ENCODE data around the gene ITFG2. TPM values are rescaled to one million over a fixed set of nuclear protein-coding genes. Genes with fewer than 3 reads are reported as not detected.

Gene ITFG2
- total RNA-seq, 1 experiment from 2014 or later: 41.6 TPM

DNA sequence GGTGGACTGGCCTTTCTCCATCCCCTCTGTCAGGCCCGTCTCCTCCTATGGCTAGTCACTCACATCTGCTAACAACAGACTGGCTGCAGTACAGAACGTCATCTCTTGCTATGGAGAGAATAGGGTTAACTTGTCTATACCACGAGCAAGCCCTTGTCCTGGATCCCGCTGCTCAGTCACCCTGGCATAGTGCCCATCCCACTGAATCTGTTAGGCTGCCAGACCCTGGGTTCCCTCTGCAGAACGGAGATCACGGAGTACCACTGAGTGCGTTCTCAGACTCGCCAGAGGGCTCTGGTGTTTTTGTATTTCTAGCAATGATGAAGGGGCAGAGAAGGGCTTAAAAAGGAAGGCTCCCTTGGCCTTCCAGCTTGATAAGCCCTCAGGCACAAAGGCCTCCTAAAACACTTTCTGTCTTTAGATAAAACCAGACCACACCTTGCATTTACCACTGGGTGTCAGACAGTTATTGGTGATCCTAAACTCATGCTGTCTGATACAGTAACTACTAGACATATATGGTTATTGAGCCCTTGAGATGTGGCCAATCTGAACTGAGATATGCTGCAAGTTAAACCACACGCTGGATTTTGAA, 28.7 kb downstream of the ITFG2 start:
- H3K14ac ChIP-seq (ENCODE audit: insufficient read depth, low read length): no peak overlapping the region
- H3K23ac ChIP-seq (ENCODE audit: insufficient read length, low read depth, low read length): no peak overlapping the region
- no peak overlapping the region for H3T11ph ChIP-seq (ENCODE audit: low read length)
- H3K4me1 Mint-ChIP-seq: peaks cover 10 to 11% of the 10 kb centered on the region in 2 experiments
- H3K27ac Mint-ChIP-seq: no peak overlapping the region
- no peak overlapping the region for H2BK5ac ChIP-seq (ENCODE audit: insufficient read length, low read length)
- H4K8ac ChIP-seq (replicated peaks; ENCODE audit: insufficient read length, low read depth, low read length): no peak overlapping the region
- no peak overlapping the region for H2AK5ac ChIP-seq (ENCODE audit: insufficient read length, low read length)
- H3K27me3 Mint-ChIP-seq (ENCODE audit: low read depth): no peaks in the 10 kb centered on the region
- H4K20me1 ChIP-seq (ENCODE audit: control insufficient read depth, insufficient read depth, insufficient read length): no peaks in the 10 kb centered on the region
- TF ChIP-seq, protein P1, sequence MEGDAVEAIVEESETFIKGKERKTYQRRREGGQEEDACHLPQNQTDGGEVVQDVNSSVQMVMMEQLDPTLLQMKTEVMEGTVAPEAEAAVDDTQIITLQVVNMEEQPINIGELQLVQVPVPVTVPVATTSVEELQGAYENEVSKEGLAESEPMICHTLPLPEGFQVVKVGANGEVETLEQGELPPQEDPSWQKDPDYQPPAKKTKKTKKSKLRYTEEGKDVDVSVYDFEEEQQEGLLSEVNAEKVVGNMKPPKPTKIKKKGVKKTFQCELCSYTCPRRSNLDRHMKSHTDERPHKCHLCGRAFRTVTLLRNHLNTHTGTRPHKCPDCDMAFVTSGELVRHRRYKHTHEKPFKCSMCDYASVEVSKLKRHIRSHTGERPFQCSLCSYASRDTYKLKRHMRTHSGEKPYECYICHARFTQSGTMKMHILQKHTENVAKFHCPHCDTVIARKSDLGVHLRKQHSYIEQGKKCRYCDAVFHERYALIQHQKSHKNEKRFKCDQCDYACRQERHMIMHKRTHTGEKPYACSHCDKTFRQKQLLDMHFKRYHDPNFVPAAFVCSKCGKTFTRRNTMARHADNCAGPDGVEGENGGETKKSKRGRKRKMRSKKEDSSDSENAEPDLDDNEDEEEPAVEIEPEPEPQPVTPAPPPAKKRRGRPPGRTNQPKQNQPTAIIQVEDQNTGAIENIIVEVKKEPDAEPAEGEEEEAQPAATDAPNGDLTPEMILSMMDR (conservative IDR thresholded peaks at IDR 0.05): no peak
- H3K27me3 ChIP-seq (ENCODE audit: insufficient read depth, low read length): no peaks in the 10 kb centered on the region
- no peak overlapping the region for H2BK120ac ChIP-seq (ENCODE audit: low read depth, low read length, poor library complexity, severe bottlenecking)
- no peak overlapping the region for H3K27ac ChIP-seq (ENCODE audit: insufficient read length, low read depth, low read length)
- no peak overlapping the region for H3K9ac ChIP-seq (ENCODE audit: extremely low read depth, insufficient read length, low read length)
- H3K4ac ChIP-seq (ENCODE audit: low read depth, low read length): no peak overlapping the region
- DNase-seq: no peak
- no peak overlapping the region for H3K18ac ChIP-seq (ENCODE audit: insufficient read length, low read depth, low read length)
- H3K4me3 Mint-ChIP-seq: no peak overlapping the region
- no peaks in the 10 kb centered on the region for H3K23me2 ChIP-seq (ENCODE audit: insufficient read length, low read depth, low read length, poor library complexity, severe bottlenecking)
- no peak overlapping the region for H3K56ac ChIP-seq (ENCODE audit: insufficient read length, low read depth, low read length)
- no peaks in the 10 kb centered on the region for H3K79me2 ChIP-seq (ENCODE audit: insufficient read depth, low read length)
- no peak overlapping the region for H2BK15ac ChIP-seq (ENCODE audit: low read depth, low read length)
- no peak overlapping the region for H2BK12ac ChIP-seq (ENCODE audit: insufficient read length, low read depth, low read length)
- H3K4me1 ChIP-seq (ENCODE audit: insufficient read depth, low read length): no peaks in the 10 kb centered on the region
- H4K91ac ChIP-seq (ENCODE audit: insufficient read length, low read depth, low read length): no peak overlapping the region
- peaks cover 1 to 10% (median 9%) of the 10 kb centered on the region in 3 experiments; a peak in 3 of 7 replicates for H3K36me3 Mint-ChIP-seq (ENCODE audit: insufficient read depth in 1 of 3, low read depth in 3 of 3)
- no peaks in the 10 kb centered on the region for H3K9me3 ChIP-seq (ENCODE audit: control insufficient read depth, low read depth, low read length)
- no peaks in the 10 kb centered on the region for H3K79me1 ChIP-seq (ENCODE audit: insufficient read depth, low read depth, low read length, poor library complexity, severe bottlenecking)
- no peaks in the 10 kb centered on the region for H3K9me3 Mint-ChIP-seq
- H3K4me2 ChIP-seq (ENCODE audit: insufficient read depth, insufficient read length, low read length): no peak overlapping the region
- H2BK20ac ChIP-seq (ENCODE audit: low read depth, low read length, poor library complexity, severe bottlenecking): no peak overlapping the region
- H2AFZ ChIP-seq (ENCODE audit: low read length): no peak overlapping the region
- no peak overlapping the region for H4K5ac ChIP-seq (ENCODE audit: insufficient read length, low read depth, low read length)
- no CpG with 5 or more reads among the region's 9 CpGs for WGBS (ENCODE audit: extremely low coverage, insufficient read length, low lambda C conversion rate)
